K562 (cell line): ENCODE measurements around the gene RETREG1. TPM values are rescaled to one million over a fixed set of nuclear protein-coding genes. Genes with fewer than 3 reads are reported as not detected.
A peak's percentile ranks its signal among the peaks of the same experiment; 100 is the strongest.

Experiments used
- CC2D1A ChIP-seq: fragments of 450-650 bp; IDR thresholded peaks from 2 replicates; pipeline ENCODE4 v1.6.1; 2017; ENCODE audit warnings: mild to moderate bottlenecking
- CXXC5 ChIP-seq: fragments of 250-450 bp; sonication (Bioruptor Pico); IDR thresholded peaks from 2 replicates; pipeline ENCODE4 v1.8.0; 2022; ENCODE audit warnings: inconsistent platforms, mild to moderate bottlenecking, moderate library complexity
- EP400 ChIP-seq: fragments of 450-650 bp; IDR thresholded peaks from 2 replicates; pipeline ENCODE4 v1.6.1; 2017; ENCODE audit warnings: antibody characterized with exemption, mild to moderate bottlenecking, moderate library complexity
- HMG20A ChIP-seq: fragments of 450-650 bp; formaldehyde crosslinking; conservative IDR thresholded peaks from 2 replicates; pipeline ENCODE4 v1.4.0; 2020; ENCODE audit warnings: mild to moderate bottlenecking, mixed read lengths
- KAT2B ChIP-seq: IDR thresholded peaks from one replicate; pipeline ENCODE4 v1.6.1; 2012; ENCODE audit warnings: low read depth, mild to moderate bottlenecking, control low read depth, inconsistent platforms, low read length, moderate library complexity
- MAFF ChIP-seq: IDR thresholded peaks from 2 replicates; pipeline ENCODE4 v1.6.1; 2012; ENCODE audit warnings: low read length, improper control_type of control experiment
- MXI1 ChIP-seq: IDR thresholded peaks from 2 replicates; pipeline ENCODE4 v1.6.1; 2011; ENCODE audit warnings: low read depth, mild to moderate bottlenecking, improper control_type of control experiment, low read length
- MYC ChIP-seq, 2 experiments: fragments of 250-450 bp in 1 of 2; sonication (Bioruptor Pico) in 1 of 2; IDR thresholded peaks; 2 replicates each; pipeline versions ENCODE4 v1.5.1 to v1.6.1; 2012 to 2021; ENCODE audit warnings: low read depth in 2 of 2, borderline replicate concordance in 1 of 2, improper control_type of control experiment in 1 of 2, low read length in 1 of 2, mild to moderate bottlenecking in 1 of 2, moderate library complexity in 1 of 2
- NR2C1 ChIP-seq, 2 experiments: fragments of 450-650 bp; IDR thresholded peaks; 2 replicates each; pipeline ENCODE4 v1.6.1; 2017; ENCODE audit warnings: mild to moderate bottlenecking in 2 of 2, antibody characterized with exemption in 1 of 2, inconsistent platforms in 1 of 2, missing compliant biosample characterization in 1 of 2, missing genetic modification characterization in 1 of 2
- RAD21 ChIP-seq, 2 experiments: fragments of 250-450 bp in 1 of 2; fragments of 450-650 bp in 1 of 2; sonication (Bioruptor Pico) in 1 of 2; formaldehyde crosslinking in 1 of 2; IDR thresholded peaks in 1 of 2; conservative IDR thresholded peaks in 1 of 2; 2 replicates each; pipeline versions ENCODE4 v1.4.0 to v1.8.0; 2020 to 2022; ENCODE audit warnings: mild to moderate bottlenecking in 2 of 2, moderate library complexity in 1 of 2
- RBM14 ChIP-seq: fragments of 200-400 bp; formaldehyde crosslinking; IDR thresholded peaks from 2 replicates; pipeline ENCODE4 v1.6.1; 2018; ENCODE audit warnings: low read depth, mild to moderate bottlenecking, low read length, moderate library complexity, borderline replicate concordance; ENCODE audit not compliant: insufficient read depth
- ZNF121 ChIP-seq: sonication (generic); formaldehyde crosslinking; conservative IDR thresholded peaks from 2 replicates; pipeline ENCODE4 v1.8.0; 2022; ENCODE audit warnings: missing genetic modification reagents
- ZNF165 ChIP-seq: fragments of 250-450 bp; sonication (Bioruptor Pico); IDR thresholded peaks from 2 replicates; pipeline ENCODE4 v1.4.0; 2020; ENCODE audit warnings: borderline replicate concordance
- ZNF175 ChIP-seq: fragments of 200-800 bp; sonication (Bioruptor generic); IDR thresholded peaks from 2 replicates; pipeline ENCODE4 v1.6.1; 2016; ENCODE audit warnings: low read depth, mild to moderate bottlenecking, missing genetic modification characterization, missing compliant biosample characterization
- ZNF431 ChIP-seq: sonication (generic); formaldehyde crosslinking; IDR thresholded peaks from 2 replicates; pipeline ENCODE4 v1.8.0; 2022; ENCODE audit warnings: mild to moderate bottlenecking, missing genetic modification reagents
- ZNF766 ChIP-seq: fragments of 200-800 bp; sonication (Bioruptor generic); conservative IDR thresholded peaks from 2 replicates; pipeline ENCODE4 v1.6.1; 2016; ENCODE audit warnings: missing genetic modification characterization, missing compliant biosample characterization
- polyA plus RNA-seq, 8 experiments: library from polyadenylated mRNA; depleted of rRNA in 4 of 8; stranded (reverse) in 5 of 8; unstranded in 3 of 8; fragments of >200 nt; fragmentation: Nextera tagmentation in 2 of 8; fragmentation: Illumina TruSeq in 1 of 8; extraction: Ambion mirVana in 2 of 8; extraction: Trizol in 1 of 8; gene quantifications; 2 replicates each; pipeline versions ENCODE4 v1.2.1 to v1.2.3, GENCODE V29; 2011 to 2014; ENCODE audit warnings: inconsistent platforms in 1 of 8, missing spikeins in 1 of 8
- total RNA-seq, 7 experiments: library from RNA; depleted of rRNA in 6 of 7; stranded (reverse); fragments of >200 nt in 6 of 7; fragmentation: Illumina TruSeq in 2 of 7; extraction: Trizol in 2 of 7; gene quantifications; 2 replicates each; pipeline versions ENCODE4 v1.2.1 to v1.2.3, GENCODE V29; 2011 to 2021; ENCODE audit warnings: low replicate concordance in 1 of 7
- TF ChIP-seq, protein P1 (sequence below): sonication (generic); formaldehyde crosslinking; IDR thresholded peaks from 2 replicates; pipeline ENCODE4 v1.8.1; 2023; ENCODE audit warnings: mild to moderate bottlenecking, missing genetic modification reagents
- TF ChIP-seq, protein P2 (sequence below), 2 experiments: IDR thresholded peaks; 2 replicates each; pipeline ENCODE4 v1.6.1; 2011; ENCODE audit warnings: borderline replicate concordance in 1 of 2, control low read depth in 1 of 2, low read depth in 1 of 2, low read length in 1 of 2, mild to moderate bottlenecking in 1 of 2, mixed read lengths in 1 of 2, moderate library complexity in 1 of 2; ENCODE audit not compliant: insufficient read depth in 1 of 2, insufficient read length in 1 of 2, poor library complexity in 1 of 2, severe bottlenecking in 1 of 2; ENCODE audit errors: extremely low read depth in 1 of 2
- TF ChIP-seq, protein P3 (sequence below), 2 experiments: fragments of 450-650 bp in 1 of 2; sonication (generic) in 1 of 2; formaldehyde crosslinking in 1 of 2; IDR thresholded peaks in 1 of 2; conservative IDR thresholded peaks in 1 of 2; 2 replicates each; pipeline versions ENCODE4 v1.6.1 to v1.8.1; 2016 to 2023; ENCODE audit warnings: mild to moderate bottlenecking in 2 of 2, moderate library complexity in 2 of 2, inconsistent platforms in 1 of 2, missing genetic modification reagents in 1 of 2
- TF ChIP-seq, protein P4 (sequence below): fragments of 450-650 bp; formaldehyde crosslinking; IDR thresholded peaks from 2 replicates; pipeline ENCODE4 v1.4.0; 2020; ENCODE audit warnings: mild to moderate bottlenecking, moderate library complexity

RETREG1 gene
- total and polyA plus RNA-seq, 9 of the 15 experiments (the other 6 are each of a cell fraction or from before 2014, with no cell fraction given): 0.01 to 0.20 (median 0.08) TPM; not detected in 5

DNA sequence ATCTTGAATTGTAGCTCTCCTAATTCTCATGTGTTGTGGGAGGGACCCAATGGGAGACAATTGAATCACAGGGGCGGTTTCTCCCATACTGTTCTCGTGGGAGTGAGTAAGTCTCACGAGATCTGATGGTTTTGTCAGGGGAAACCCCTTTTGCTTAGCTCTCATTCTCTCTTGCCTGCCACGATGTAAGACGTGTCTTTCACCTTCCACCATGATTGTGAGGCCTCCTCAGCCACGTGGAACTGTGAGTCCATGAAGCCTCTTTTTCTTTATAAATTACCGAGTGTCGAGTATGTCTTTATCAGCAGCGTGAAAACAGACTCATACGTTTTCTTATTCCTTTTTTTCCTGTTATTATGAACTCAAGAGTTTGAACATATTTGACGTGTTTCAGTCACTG, 39.1 kb downstream of the RETREG1 start (continued):
- TF ChIP-seq, protein P1, sequence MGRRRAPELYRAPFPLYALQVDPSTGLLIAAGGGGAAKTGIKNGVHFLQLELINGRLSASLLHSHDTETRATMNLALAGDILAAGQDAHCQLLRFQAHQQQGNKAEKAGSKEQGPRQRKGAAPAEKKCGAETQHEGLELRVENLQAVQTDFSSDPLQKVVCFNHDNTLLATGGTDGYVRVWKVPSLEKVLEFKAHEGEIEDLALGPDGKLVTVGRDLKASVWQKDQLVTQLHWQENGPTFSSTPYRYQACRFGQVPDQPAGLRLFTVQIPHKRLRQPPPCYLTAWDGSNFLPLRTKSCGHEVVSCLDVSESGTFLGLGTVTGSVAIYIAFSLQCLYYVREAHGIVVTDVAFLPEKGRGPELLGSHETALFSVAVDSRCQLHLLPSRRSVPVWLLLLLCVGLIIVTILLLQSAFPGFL (CRISPR knock-in tag): no peak
- TF ChIP-seq KAT2B: no peak
- TF ChIP-seq, protein P2, sequence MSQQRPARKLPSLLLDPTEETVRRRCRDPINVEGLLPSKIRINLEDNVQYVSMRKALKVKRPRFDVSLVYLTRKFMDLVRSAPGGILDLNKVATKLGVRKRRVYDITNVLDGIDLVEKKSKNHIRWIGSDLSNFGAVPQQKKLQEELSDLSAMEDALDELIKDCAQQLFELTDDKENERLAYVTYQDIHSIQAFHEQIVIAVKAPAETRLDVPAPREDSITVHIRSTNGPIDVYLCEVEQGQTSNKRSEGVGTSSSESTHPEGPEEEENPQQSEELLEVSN (IDR thresholded peaks at IDR 0.05; ENCODE audit: borderline replicate concordance in 1 of 2, extremely low read depth in 1 of 2, insufficient read depth in 1 of 2, insufficient read length in 1 of 2, low read depth in 1 of 2, low read length in 1 of 2, poor library complexity in 1 of 2, severe bottlenecking in 1 of 2): peak in 1 of 2 experiments; percentile 17
- no peak for TF ChIP-seq RAD21 (CRISPR knock-in tag; conservative IDR thresholded peaks at IDR 0.05 in 1 of 2, IDR thresholded peaks at IDR 0.05 in 1 of 2)
- TF ChIP-seq, protein P3, sequence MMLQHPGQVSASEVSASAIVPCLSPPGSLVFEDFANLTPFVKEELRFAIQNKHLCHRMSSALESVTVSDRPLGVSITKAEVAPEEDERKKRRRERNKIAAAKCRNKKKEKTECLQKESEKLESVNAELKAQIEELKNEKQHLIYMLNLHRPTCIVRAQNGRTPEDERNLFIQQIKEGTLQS (IDR thresholded peaks at IDR 0.05): no peak
- TF ChIP-seq, protein P3 (CRISPR knock-in tag; conservative IDR thresholded peaks at IDR 0.05): no peak
- no peak for TF ChIP-seq CC2D1A
- no peak for TF ChIP-seq ZNF121 (CRISPR knock-in tag)
- peak; percentile 80 for TF ChIP-seq EP400
- TF ChIP-seq MYC (IDR thresholded peaks at IDR 0.05; ENCODE audit: low read depth, low read length): peak; percentile 91
- no peak for TF ChIP-seq MYC (CRISPR knock-in tag; IDR thresholded peaks at IDR 0.05; ENCODE audit: borderline replicate concordance, low read depth)
- TF ChIP-seq MAFF: peak; percentile 34; the same call in 1 of the 2 replicates
- no peak for TF ChIP-seq HMG20A (CRISPR knock-in tag)
- 0 out of 2 replicates have a peak, but pooled peaks have one; percentile 17 for TF ChIP-seq CXXC5 (CRISPR knock-in tag)
- TF ChIP-seq, protein P4, sequence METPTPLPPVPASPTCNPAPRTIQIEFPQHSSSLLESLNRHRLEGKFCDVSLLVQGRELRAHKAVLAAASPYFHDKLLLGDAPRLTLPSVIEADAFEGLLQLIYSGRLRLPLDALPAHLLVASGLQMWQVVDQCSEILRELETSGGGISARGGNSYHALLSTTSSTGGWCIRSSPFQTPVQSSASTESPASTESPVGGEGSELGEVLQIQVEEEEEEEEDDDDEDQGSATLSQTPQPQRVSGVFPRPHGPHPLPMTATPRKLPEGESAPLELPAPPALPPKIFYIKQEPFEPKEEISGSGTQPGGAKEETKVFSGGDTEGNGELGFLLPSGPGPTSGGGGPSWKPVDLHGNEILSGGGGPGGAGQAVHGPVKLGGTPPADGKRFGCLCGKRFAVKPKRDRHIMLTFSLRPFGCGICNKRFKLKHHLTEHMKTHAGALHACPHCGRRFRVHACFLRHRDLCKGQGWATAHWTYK (CRISPR knock-in tag): 0 out of 2 replicates have a peak, but pooled peaks have one; percentile 43
- 0 out of 2 replicates have a peak, but pooled peaks have one; percentile 42 for TF ChIP-seq ZNF766 (CRISPR knock-in tag)
- no peak for TF ChIP-seq NR2C1 (IDR thresholded peaks at IDR 0.05)
- TF ChIP-seq NR2C1 (tag; IDR thresholded peaks at IDR 0.05): no peak
- TF ChIP-seq ZNF175 (CRISPR knock-in tag): 0 out of 2 replicates have a peak, but pooled peaks have one; percentile 34
- TF ChIP-seq ZNF431 (CRISPR knock-in tag): no peak
- TF ChIP-seq MXI1: no peak
- TF ChIP-seq ZNF165 (CRISPR knock-in tag): no peak
- TF ChIP-seq RBM14: no peak
